K562 (cell line): ENCODE data around the gene IFT172. TPM values are rescaled to one million over a fixed set of nuclear protein-coding genes. Genes with fewer than 3 reads are reported as not detected.

Source experiments
- ATAC-seq: fragments of 200-7000 bp; cut with Tn5 transposase; 3 replicates; pipeline ENCODE4 v1.9.1; 2020; ENCODE audit warnings: moderate library complexity
- BruUV-seq: library from RNA; stranded (reverse); fragments of 400-500 nt; replicated peaks from 2 replicates; lab custom pipeline; 2021; lab: Mats Ljungman, UMichigan
- CTCF ChIA-PET: fragments of 300-600 bp; formaldehyde crosslinking; extraction: SDS; loops from one replicate; lab custom pipeline; 2021; ENCODE audit warnings: low intra/inter-chr PET ratio; lab: Yijun Ruan, JAX
- POLR2A ChIA-PET: fragments of 300-600, 350-650 bp; sonication (Branson Sonifier 250); formaldehyde crosslinking; extraction: SDS; loops from one replicate; lab custom pipeline; 2021; ENCODE audit warnings: antibody characterized with exemption, inconsistent platforms; lab: Yijun Ruan, JAX
- DNase-seq, 4 experiments: peaks; one replicate each; pipeline versions ENCODE4 v3.0.0 to v3.0.0-alpha.2; 2011 to 2018; ENCODE audit warnings: low spot score in 3 of 4, mixed read lengths in 3 of 4; ENCODE audit errors: extremely low read depth in 1 of 4
- FAIRE-seq: peaks from 2 replicates; lab custom pipeline; 2011; peaks lifted over from hg19 to GRCh38; lab: Jason Lieb, UNC
- H2AFZ ChIP-seq: 2 replicates; pipeline ENCODE4 v1.6.0; 2011; ENCODE audit warnings: low read depth, low read length, control low read depth, inconsistent platforms
- H3K27ac ChIP-seq: fragments of 200-600 bp; 3 replicates; pipeline ENCODE4 v1.8.0; 2011; ENCODE audit warnings: low read depth, mild to moderate bottlenecking, control low read depth, inconsistent platforms, low read length, moderate library complexity, mixed read lengths; ENCODE audit errors: extremely low read depth
- H3K27me3 ChIP-seq, 2 experiments: fragments of 300-600 bp in 1 of 2; 2 replicates in 1 of 2; 3 replicates in 1 of 2; pipeline versions ENCODE4 v1.6.0 to v1.8.0; 2011; ENCODE audit warnings: inconsistent platforms in 2 of 2, low read length in 2 of 2, mild to moderate bottlenecking in 1 of 2, mixed read lengths in 1 of 2, moderate library complexity in 1 of 2; ENCODE audit not compliant: control insufficient read depth in 2 of 2, insufficient read depth in 2 of 2
- H3K36me3 ChIP-seq: fragments of 300-600 bp; 3 replicates; pipeline ENCODE4 v1.8.0; 2011; ENCODE audit warnings: mild to moderate bottlenecking, low read length, inconsistent platforms; ENCODE audit not compliant: control insufficient read depth, insufficient read depth
- H3K4me1 ChIP-seq, 2 experiments: fragments of 200-600 bp in 1 of 2; replicated peaks in 1 of 2; 2 replicates in 1 of 2; 3 replicates in 1 of 2; pipeline versions ENCODE4 v1.5.1 to v1.8.0; 2011; ENCODE audit warnings: inconsistent platforms in 2 of 2, low read length in 2 of 2, mild to moderate bottlenecking in 1 of 2, mixed read lengths in 1 of 2, moderate library complexity in 1 of 2; ENCODE audit not compliant: control insufficient read depth in 2 of 2, insufficient read depth in 2 of 2
- H3K4me2 ChIP-seq: 2 replicates; pipeline ENCODE4 v1.6.1; 2011; ENCODE audit warnings: low read length, control low read depth, inconsistent platforms, mixed read lengths; ENCODE audit not compliant: insufficient read depth
- H3K4me3 ChIP-seq: fragments of 200-600 bp; sonication (generic), shearing (Covaris generic); 2 replicates; pipeline ENCODE4 v1.5.1; 2016; ENCODE audit warnings: control low read depth, inconsistent platforms
- H3K79me2 ChIP-seq: fragments of 200-600 bp; 3 replicates; pipeline ENCODE4 v1.8.0; 2011; ENCODE audit warnings: low read length, inconsistent platforms; ENCODE audit not compliant: control insufficient read depth, insufficient read depth
- H3K9ac ChIP-seq, 2 experiments: 2 replicates each; pipeline versions ENCODE4 v1.6.0 to v1.6.1; 2011; ENCODE audit warnings: low read depth in 2 of 2, low read length in 2 of 2, control low read depth in 1 of 2, inconsistent platforms in 1 of 2, mild to moderate bottlenecking in 1 of 2, mixed read lengths in 1 of 2; ENCODE audit not compliant: insufficient read depth in 1 of 2
- H3K9me1 ChIP-seq: one replicate; pipeline ENCODE4 v1.6.0; 2011; ENCODE audit warnings: inconsistent platforms, mild to moderate bottlenecking, low read length, moderate library complexity; ENCODE audit not compliant: control insufficient read depth, insufficient read depth
- H3K9me3 ChIP-seq: replicated peaks from 2 replicates; pipeline ENCODE4 v1.5.1; 2011; ENCODE audit warnings: low read depth, low read length, inconsistent platforms; ENCODE audit not compliant: control insufficient read depth, insufficient read depth
- H4K20me1 ChIP-seq: replicated peaks from 2 replicates; pipeline ENCODE4 v1.6.1; 2011; ENCODE audit warnings: low read length, inconsistent platforms, mixed read lengths; ENCODE audit not compliant: control insufficient read depth, insufficient read depth
- GATA2 ChIP-seq: sonication (generic); formaldehyde crosslinking; IDR thresholded peaks from 2 replicates; pipeline ENCODE4 v1.4.0; 2020; ENCODE audit warnings: mild to moderate bottlenecking, missing genetic modification reagents
- ZNF282 ChIP-seq: sonication (generic); formaldehyde crosslinking; IDR thresholded peaks from 2 replicates; pipeline ENCODE4 v1.8.1; 2023; ENCODE audit warnings: missing genetic modification reagents
- WGBS: fragments of 100-300 bp; shearing (Covaris generic); methylation state at CpG from one replicate; pipeline ENCODE4 v1.1.6; 2016; ENCODE audit warnings: low coverage, mixed read lengths; ENCODE audit not compliant: insufficient coverage; ENCODE audit errors: missing lambda C conversion rate; 5-methylcytosine and 5-hydroxymethylcytosine counted together
- in situ Hi-C: fragments of 300-500 bp; cut with MboI; formaldehyde crosslinking; loops from 4 replicates; pipeline ENCODE4 v1.15.0; 2018; ENCODE audit warnings: inconsistent platforms, mixed read lengths
- intact Hi-C: fragments of 100-400 bp; cut with micrococcal nuclease; formaldehyde crosslinking; loops from 2 replicates; pipeline ENCODE4 v1.14.2; 2022
- polyA plus RNA-seq, 8 experiments: library from polyadenylated mRNA; depleted of rRNA in 4 of 8; stranded (reverse) in 5 of 8; unstranded in 3 of 8; fragments of >200 nt; fragmentation: Nextera tagmentation in 2 of 8; fragmentation: Illumina TruSeq in 1 of 8; extraction: Ambion mirVana in 2 of 8; extraction: Trizol in 1 of 8; gene quantifications; 2 replicates each; pipeline versions ENCODE4 v1.2.1 to v1.2.3, GENCODE V29; 2011 to 2014; ENCODE audit warnings: inconsistent platforms in 1 of 8, missing spikeins in 1 of 8
- total RNA-seq, 7 experiments: library from RNA; depleted of rRNA in 6 of 7; stranded (reverse); fragments of >200 nt in 6 of 7; fragmentation: Illumina TruSeq in 2 of 7; extraction: Trizol in 2 of 7; gene quantifications; 2 replicates each; pipeline versions ENCODE4 v1.2.1 to v1.2.3, GENCODE V29; 2011 to 2021; ENCODE audit warnings: low replicate concordance in 1 of 7
- TF ChIP-seq, protein P1 (sequence below): fragments of 250-450 bp; sonication (Bioruptor Pico); IDR thresholded peaks from 2 replicates; pipeline ENCODE4 v1.8.0; 2022; ENCODE audit warnings: moderate library complexity, mild to moderate bottlenecking, inconsistent platforms

Gene IFT172
- total and polyA plus RNA-seq, 9 of the 15 experiments (the other 6 are each of a cell fraction or from before 2014, with no cell fraction given) = 5.6 to 19.1 (median 13.5) TPM

DNA sequence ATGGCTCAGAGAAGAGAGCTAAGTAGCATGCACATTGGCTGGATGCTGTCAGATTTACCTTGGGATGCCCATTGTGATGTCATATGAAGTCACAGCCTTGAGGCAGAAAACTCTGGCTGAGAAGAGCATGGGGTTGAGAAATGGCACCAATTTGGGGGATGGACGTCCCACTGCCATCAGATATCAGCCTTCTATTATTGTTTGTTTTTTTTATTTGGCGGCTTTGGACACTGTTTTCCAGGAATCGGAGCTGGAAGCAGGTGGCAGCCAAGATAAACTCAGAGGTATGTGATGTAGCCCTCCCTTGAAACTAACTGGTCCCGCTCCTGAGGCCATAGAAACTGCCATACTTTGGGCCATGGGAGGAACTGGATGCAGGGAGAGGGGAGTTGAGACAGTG lies 47.7 kb upstream of the IFT172 start (continued):
- TF ChIP-seq, protein P1, sequence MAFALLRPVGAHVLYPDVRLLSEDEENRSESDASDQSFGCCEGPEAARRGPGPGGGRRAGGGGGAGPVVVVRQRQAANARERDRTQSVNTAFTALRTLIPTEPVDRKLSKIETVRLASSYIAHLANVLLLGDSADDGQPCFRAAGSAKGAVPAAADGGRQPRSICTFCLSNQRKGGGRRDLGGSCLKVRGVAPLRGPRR (CRISPR knock-in tag) = no peak
- peak; percentile 86 for TF ChIP-seq GATA2

DNA sequence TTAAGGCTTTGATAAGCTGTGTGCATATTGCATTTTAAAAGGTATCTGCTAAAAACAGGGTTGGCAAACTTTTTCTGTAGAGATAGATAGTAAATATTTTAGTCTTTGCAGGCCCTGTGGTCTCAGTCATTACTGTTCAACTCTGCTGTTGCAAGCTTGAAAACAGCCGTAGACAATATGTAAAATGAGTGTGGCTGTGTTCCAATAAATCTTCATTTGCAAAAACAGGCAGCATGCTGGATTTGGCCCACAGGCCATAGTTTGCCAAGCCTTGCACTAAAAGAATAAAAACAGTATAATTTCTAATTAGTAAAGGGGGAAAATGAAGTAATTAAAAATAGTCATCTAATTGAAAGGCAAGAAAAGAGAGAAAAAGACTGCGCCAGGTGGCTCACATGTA lies 42.4 kb upstream of the IFT172 start:
- CTCF ChIA-PET = no interaction called here
- H3K9ac ChIP-seq = no peak overlapping the region; a peak in 1 of 4 replicates
- H2AFZ ChIP-seq = no peak overlapping the region
- H3K36me3 ChIP-seq = no peaks in the 10 kb centered on the region
- no peak for TF ChIP-seq ZNF282
- H3K4me2 ChIP-seq = no peak overlapping the region
- BruUV-seq = no TSS peak
- H3K4me3 ChIP-seq = no peak overlapping the region
- H4K20me1 ChIP-seq = no peaks in the 10 kb centered on the region
- in situ Hi-C loops = no loop called here
- DNase-seq (no peak), ATAC-seq (no peak), FAIRE-seq (no peak)
- WGBS = 91% methylated on average over 2 of the region's 2 CpGs
- H3K9me3 ChIP-seq = no peaks in the 10 kb centered on the region; the same call in 1 of the 2 replicates
- POLR2A ChIA-PET = interaction anchor here (0.7 kb wide), 1 partner anchor 278 kb away, joined by 4 read pairs; no protein-coding TSS in a partner anchor
- H3K4me1 ChIP-seq = peaks cover 5 to 6% of the 10 kb centered on the region in 2 experiments; a peak in 3 of 5 replicates
- no peaks in the 10 kb centered on the region for H3K27me3 ChIP-seq
- no peaks in the 10 kb centered on the region for H3K9me1 ChIP-seq
- intact Hi-C loops = no loop called here
- H3K79me2 ChIP-seq = no peaks in the 10 kb centered on the region
- H3K27ac ChIP-seq = no peak overlapping the region
